Mononuclear cell (primary cell): ENCODE measurements around the gene SNX9. TPM values are rescaled to one million over a fixed set of nuclear protein-coding genes. Genes with fewer than 3 reads are reported as not detected.

Source experiments
- H3K27me3 ChIP-seq: 2 replicates; pipeline ENCODE4 v1.6.0; 2011; ENCODE audit warnings: low read length, control low read depth; ENCODE audit not compliant: insufficient read depth
- H3K4me1 ChIP-seq: 2 replicates; pipeline ENCODE4 v1.5.1; 2011; ENCODE audit warnings: mild to moderate bottlenecking, low read length, control low read depth; ENCODE audit not compliant: insufficient read depth
- H3K4me3 ChIP-seq: 2 replicates; pipeline ENCODE4 v1.5.1; 2011; ENCODE audit warnings: mild to moderate bottlenecking, low read length, moderate library complexity
- H3K9me3 ChIP-seq: 2 replicates; pipeline ENCODE4 v1.5.1; 2011; ENCODE audit warnings: low read depth, mild to moderate bottlenecking, control low read depth, low read length
- total RNA-seq: library from RNA; depleted of rRNA; stranded (reverse); fragments of >200 nt; gene quantifications from one replicate; pipeline ENCODE4 v1.2.3, GENCODE V29; 2012

The SNX9 gene
- total RNA-seq, result 42.3 TPM

GRCh38 chr6:157823001-157823527 is at the start of gene SNX9:
Gene SNX9, plus strand, starts transcription at chr6:157823246. Its CDS starts 189 bp downstream, at chr6:157823435.
- H3K4me1 ChIP-seq, result peaks cover 18% of the 10 kb centered on the region
- H3K27me3 ChIP-seq, result peaks cover 13% of the 10 kb centered on the region
- H3K9me3 ChIP-seq, result no peaks in the 10 kb centered on the region
- peak within 1 kb of the TSS; percentile 69 for H3K4me3 ChIP-seq

GRCh38 chr6:157773248-157773773 is 49.7 kb upstream of the SNX9 start:
- Histone ChIP-seq H3K9me3 (no peaks in the 10 kb centered on the region), H3K4me1 (peaks cover 18% of the 10 kb centered on the region), H3K27me3 (no peaks in the 10 kb centered on the region), H3K4me3 (no peak overlapping the region)

DNA sequence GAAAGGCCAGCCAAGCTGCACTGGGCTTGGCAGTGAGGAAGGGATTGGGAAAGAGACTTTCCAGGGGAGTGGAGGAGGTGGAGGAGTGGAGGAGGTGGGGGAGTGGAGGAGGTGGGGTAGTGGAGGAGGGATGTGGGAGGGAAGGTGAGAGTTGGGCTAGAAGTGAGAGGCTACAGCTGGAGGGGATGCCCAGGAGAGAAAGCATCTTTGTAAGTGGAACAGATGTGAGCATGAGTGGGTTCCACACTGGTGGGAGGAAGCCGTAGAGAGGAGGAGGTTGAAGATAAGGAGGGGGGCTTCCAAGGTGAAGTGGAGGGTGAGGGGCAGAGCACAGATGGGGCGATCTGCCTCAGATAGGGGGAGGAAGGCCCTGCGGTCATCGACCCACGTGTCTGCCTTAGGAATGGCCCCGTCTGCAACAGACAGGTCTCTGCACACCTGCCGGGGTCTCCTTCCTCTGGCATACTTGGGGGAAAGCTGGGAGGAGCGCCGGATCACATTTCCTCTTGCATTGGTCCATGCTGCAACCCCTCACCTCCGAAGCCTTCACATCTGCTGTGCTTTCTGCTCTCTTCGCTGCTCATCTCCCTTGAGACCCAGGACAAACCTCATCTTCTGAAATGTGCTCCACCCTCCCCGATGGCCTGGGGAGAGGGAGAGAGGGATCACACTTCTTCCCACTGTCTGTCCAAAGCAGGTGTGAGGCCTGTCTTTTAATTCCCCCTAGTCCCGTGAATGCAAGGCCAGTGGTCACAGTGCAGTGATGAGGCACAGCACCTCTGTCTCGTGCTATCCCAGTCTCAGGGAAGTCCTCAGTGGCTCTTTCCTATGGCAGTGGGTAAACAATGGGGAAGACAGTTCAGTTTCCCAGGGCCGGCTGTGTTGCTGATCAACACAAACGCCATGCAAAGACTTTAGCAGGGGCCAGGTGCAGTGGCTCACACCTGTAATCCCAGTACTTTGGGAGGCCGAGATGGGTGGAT is 48.6 kb upstream of the SNX9 start:
- H3K9me3 ChIP-seq, result no peaks in the 10 kb centered on the region
- no peaks in the 10 kb centered on the region for H3K27me3 ChIP-seq
- peaks cover 7% of the 10 kb centered on the region for H3K4me1 ChIP-seq

DNA sequence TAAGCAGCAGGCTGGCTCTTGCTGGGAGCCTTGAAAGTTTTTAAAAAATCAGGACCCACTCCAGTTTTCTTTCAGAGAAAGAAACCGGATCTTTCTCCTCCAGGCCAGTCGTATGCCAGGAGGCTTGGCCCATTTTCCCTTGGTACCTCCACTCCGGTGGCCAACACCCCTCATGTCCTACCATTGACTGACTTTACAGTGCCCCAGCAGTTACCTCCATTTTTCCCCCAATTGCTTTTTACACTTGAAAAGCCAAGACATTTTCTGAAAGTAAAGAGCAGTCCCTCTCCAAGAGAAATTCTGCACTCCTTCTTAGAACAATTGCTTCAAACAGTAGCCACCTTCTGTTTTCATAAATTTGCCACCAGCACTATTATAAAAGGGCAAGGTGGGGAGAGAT is 47.7 kb upstream of the SNX9 start:
- H3K4me1 ChIP-seq, result no peaks in the 10 kb centered on the region
- H3K9me3 ChIP-seq, result no peaks in the 10 kb centered on the region
- H3K4me3 ChIP-seq, result no peak overlapping the region
- H3K27me3 ChIP-seq, result no peaks in the 10 kb centered on the region

More for the DNA sequence above, 48.6 kb upstream of the SNX9 start:
- H3K4me3 ChIP-seq, result no peak overlapping the region

DNA sequence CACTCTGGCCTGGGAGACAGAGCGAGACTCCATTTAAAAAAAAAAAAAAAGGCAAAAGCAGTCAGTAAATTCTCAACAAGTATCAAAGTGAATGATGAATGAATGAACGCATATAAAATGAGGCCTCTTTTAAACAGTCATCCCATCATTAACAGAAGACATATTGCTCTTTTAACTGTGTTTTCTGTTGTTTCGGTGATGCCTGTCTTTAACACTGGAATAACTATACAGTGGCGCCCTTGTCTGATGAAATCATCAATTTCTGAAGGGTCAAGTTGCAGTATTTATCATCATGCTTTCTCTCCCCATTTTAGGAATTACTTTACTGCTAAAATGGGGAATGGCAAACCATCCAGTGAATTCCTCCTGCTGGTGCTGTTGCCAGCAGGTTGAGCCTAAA is 45.7 kb upstream of the SNX9 start:
- no peaks in the 10 kb centered on the region for H3K27me3 ChIP-seq

GRCh38 chr6:157778719-157779118 is 44.3 kb upstream of the SNX9 start:
- Histone ChIP-seq H3K4me3 (no peak overlapping the region), H3K4me1 (no peaks in the 10 kb centered on the region), H3K9me3 (no peaks in the 10 kb centered on the region), H3K27me3 (no peaks in the 10 kb centered on the region)

More for the DNA sequence above, 45.7 kb upstream of the SNX9 start:
- H3K4me3 ChIP-seq, result no peak overlapping the region
- H3K9me3 ChIP-seq, result no peaks in the 10 kb centered on the region
- H3K4me1 ChIP-seq, result no peaks in the 10 kb centered on the region

DNA sequence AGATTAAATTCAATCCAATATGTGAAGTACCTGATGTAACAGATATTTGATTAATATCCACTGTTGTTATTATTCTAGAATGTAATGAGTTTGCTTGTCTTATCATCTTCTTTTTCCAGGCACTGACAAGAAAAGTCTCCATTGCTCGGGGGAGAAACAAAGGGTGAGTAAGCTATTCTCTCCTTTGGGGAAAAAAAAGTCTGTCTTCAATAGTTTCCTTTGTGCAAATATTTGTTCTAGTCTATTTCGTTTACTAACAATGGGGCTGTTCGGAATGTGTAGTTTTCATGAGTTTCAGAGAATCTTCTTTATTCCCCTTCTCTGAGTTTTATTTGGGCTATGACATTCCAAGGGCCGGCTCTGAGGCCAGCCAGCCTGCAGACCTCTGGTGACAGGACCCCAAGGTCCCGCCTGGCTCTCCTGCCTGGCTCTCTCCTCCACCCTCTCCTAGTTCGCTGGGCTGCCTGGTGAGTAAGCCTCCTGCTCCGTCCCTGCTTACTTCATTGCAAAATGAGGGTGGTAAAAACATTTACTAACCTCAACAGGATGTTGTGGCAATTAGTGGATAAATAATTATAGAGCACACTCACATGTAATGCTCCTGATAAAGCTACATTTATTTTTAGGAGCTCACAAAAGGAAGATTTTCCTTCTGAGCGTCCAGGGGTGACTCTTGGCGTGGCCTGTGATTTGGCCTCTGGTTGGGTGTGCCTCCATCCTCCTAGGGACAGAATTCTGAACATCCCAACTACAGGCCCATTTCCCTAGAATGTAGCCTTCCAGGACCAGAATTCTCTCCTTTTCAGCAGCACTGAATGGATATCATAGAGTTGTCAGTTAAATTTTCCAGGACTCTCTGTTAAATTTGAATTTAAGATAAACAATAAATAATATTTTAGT is 43.1 kb upstream of the SNX9 start:
- H3K27me3 ChIP-seq, result no peaks in the 10 kb centered on the region
- H3K4me3 ChIP-seq, result no peak overlapping the region
- no peaks in the 10 kb centered on the region for H3K9me3 ChIP-seq
- no peaks in the 10 kb centered on the region for H3K4me1 ChIP-seq

DNA sequence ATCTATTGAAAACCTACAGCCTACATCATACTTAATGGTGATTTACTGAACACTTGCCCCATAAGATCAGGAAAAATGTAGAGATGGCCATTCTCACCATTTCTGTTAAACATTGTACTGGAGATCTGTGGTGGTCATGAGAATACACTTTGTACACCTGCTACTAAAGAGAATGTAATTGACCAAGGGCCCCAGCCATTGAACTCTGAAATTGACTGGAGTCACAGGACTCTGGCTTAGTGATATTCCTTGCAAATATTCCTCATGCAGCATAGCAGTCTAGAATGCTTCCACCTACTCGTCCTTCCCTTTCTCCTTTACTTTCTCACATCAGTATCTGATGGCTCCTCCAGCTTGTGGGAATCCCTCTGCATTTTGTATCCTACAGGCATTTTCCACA is 37.4 kb upstream of the SNX9 start:
- no peak overlapping the region for H3K4me3 ChIP-seq
- no peaks in the 10 kb centered on the region for H3K4me1 ChIP-seq
- H3K9me3 ChIP-seq, result no peaks in the 10 kb centered on the region
- no peaks in the 10 kb centered on the region for H3K27me3 ChIP-seq

DNA sequence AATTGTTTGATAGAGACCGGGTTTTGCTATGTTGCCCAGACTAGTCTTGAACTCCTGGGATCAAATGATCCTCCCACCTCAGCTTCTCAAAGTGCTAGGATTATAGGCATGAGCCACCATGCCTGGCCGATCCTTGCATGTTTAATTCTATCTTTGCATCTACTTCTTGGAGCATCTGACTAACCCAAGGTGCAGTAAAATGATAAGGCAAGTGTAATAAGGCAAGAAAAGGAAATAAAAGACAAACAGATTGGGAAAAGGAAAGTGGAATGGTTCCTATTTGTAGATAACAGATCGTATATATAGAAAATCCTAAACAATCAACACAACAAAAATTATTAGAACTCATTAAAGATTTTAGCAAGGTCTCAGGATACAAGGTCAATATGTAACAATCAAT is 36.8 kb upstream of the SNX9 start:
- no peaks in the 10 kb centered on the region for H3K4me1 ChIP-seq
- H3K9me3 ChIP-seq, result no peaks in the 10 kb centered on the region
- H3K4me3 ChIP-seq, result no peak overlapping the region
- H3K27me3 ChIP-seq, result no peaks in the 10 kb centered on the region

DNA sequence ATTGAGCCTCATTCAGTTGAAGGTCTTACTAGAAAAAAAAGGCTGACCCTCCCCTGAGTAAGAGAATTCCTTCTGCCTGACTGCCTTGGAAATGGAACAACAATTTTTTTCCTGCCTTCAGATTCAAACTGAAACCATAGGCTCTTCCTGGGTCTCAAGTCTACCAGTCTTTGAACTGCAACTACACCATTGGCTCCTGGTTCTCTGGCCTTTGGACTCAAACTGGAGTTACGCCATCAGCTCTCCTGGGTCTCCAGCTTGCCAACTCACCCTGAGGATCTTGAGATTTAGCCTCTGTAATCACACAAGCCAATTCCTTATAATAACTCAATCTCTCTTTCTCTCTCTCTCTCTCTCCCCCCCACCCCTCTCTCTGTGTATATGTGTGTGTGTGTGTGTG is 36.0 kb upstream of the SNX9 start:
- Histone ChIP-seq H3K9me3 (no peaks in the 10 kb centered on the region), H3K27me3 (no peaks in the 10 kb centered on the region), H3K4me1 (no peaks in the 10 kb centered on the region), H3K4me3 (no peak overlapping the region)

DNA sequence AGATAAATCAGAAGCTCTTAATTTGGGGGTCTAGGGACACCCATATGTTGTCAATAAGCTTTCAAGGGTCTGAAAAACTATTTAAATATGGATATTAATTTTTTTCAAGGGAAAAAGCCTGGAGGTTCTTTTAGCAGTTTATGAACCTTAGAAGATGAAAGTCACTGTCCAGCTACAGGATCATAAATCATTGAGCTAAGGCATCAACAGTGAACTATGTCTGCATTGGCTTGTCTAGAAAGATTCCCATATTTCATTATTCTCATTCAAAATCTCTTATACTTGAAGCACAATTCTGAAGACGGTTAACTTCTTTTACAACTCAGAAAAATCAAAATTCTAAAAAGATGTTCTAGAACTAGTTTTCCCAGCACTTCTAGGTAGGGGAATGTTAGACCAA is 34.9 kb upstream of the SNX9 start:
- no peaks in the 10 kb centered on the region for H3K27me3 ChIP-seq
- no peaks in the 10 kb centered on the region for H3K4me1 ChIP-seq
- H3K9me3 ChIP-seq, result no peaks in the 10 kb centered on the region
- no peak overlapping the region for H3K4me3 ChIP-seq

DNA sequence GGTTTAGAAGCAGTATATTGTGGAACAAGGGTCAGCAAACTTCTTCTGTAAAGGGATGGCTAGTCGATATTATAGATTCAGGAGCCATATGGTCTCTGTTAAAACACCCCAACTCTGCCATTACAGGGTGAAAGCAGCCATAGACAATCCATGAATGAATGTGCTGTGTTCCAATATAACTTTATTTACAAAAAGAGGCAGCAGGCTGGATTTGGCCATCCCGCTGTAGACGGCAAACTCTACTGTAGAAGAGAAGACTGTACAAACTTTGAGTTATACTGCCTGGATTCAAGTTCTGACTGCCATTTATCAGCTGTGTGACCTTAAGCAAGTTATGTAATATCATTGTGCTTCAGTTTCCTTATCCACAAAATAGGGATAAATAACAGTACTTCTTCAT is 33.7 kb upstream of the SNX9 start:
- H3K27me3 ChIP-seq, result no peaks in the 10 kb centered on the region
- no peak overlapping the region for H3K4me3 ChIP-seq
- H3K4me1 ChIP-seq, result no peaks in the 10 kb centered on the region
- H3K9me3 ChIP-seq, result no peaks in the 10 kb centered on the region

DNA sequence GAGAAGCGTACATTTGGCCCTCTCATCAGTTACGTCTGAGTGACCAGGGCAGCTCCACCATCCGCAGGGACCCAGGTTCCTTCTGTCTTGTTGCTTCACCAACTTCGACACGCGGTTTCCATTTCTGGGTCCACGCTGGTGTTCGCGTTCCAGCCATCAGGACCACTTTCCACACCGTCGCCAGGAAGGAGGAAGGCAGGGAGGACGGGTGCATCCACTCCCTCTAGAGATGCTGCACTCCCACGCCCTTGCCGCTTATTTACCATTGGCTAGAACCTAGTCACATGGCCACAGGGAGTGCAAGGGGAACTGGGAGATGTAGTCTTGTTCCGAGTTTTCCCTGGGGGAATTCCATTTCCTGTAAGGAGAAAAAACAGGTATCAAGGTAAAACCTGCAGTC is 33.2 kb upstream of the SNX9 start:
- Histone ChIP-seq H3K4me3 (no peak overlapping the region), H3K4me1 (no peaks in the 10 kb centered on the region), H3K27me3 (no peaks in the 10 kb centered on the region), H3K9me3 (no peaks in the 10 kb centered on the region)

DNA sequence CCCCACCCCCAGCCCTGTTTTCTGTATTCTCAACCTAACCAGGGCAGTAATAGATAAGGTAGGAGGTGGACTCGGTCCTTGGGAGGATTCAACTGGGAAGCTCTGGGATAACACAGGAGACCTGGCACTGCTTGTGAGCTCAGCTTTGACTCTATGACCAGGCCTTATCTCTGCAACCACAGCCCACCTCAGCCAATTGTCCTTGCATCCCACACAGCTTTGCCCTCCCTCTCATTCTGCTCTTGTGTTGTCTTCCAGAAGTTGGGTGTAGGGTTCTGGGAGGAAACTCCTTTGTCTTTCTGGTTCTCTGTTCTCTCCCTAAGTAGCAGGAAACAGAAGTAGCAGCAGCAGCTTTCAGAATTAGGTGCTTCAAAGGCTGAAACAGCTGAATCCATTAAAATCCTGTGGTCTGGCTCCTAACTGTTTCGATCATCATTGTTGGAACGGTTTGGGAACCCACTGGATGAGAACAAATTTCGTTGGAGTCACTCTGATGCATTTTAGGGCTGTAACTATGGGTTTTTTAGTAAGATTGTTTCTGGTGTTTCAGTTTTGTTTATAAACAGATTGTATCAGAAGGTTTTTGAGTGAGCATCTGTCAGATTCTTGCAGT is 32.4 kb upstream of the SNX9 start:
- Histone ChIP-seq H3K27me3 (no peaks in the 10 kb centered on the region), H3K9me3 (no peaks in the 10 kb centered on the region), H3K4me1 (no peaks in the 10 kb centered on the region), H3K4me3 (no peak overlapping the region)
